ENCODE results near the gene ZNF423.

ZNF423 gene

DNA sequence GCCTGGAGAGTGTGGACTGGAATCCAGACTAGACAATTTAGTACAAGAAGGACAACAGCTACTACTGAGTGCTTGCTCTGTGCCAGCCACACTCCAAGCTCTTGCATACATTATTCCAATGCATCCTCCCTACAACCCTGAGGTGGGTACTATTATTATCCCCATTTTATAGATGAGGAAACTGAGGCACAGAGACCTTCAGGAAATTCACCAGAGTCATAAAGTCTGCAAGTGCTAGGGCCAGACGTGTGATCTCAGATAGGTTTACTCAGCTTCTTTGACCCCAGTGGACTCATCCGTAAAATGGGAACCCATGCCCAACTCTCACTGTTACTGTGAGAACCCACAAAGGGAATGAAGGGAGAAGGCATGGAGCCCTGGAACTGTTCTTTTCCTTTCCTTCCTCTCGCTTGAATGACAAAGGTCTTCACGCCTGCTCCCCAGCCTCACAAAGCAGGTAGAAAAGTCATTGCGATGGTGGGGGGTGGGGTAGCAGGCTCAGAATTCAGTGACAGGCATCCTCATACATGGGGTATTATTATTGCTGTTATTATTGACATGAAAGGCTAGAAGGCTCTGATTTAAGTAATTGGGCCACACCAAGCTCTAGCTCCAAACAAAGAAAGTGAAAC, 160.0 kb downstream of the ZNF423 start:
- TF ChIP-seq, protein P1, sequence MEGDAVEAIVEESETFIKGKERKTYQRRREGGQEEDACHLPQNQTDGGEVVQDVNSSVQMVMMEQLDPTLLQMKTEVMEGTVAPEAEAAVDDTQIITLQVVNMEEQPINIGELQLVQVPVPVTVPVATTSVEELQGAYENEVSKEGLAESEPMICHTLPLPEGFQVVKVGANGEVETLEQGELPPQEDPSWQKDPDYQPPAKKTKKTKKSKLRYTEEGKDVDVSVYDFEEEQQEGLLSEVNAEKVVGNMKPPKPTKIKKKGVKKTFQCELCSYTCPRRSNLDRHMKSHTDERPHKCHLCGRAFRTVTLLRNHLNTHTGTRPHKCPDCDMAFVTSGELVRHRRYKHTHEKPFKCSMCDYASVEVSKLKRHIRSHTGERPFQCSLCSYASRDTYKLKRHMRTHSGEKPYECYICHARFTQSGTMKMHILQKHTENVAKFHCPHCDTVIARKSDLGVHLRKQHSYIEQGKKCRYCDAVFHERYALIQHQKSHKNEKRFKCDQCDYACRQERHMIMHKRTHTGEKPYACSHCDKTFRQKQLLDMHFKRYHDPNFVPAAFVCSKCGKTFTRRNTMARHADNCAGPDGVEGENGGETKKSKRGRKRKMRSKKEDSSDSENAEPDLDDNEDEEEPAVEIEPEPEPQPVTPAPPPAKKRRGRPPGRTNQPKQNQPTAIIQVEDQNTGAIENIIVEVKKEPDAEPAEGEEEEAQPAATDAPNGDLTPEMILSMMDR (IDR thresholded peaks at IDR 0.05; ENCODE audit: insufficient read depth, missing control alignments), result no peak
- DNase-seq (ENCODE audit: insufficient read length, low spot score), result no peak
- no peak for FAIRE-seq

DNA sequence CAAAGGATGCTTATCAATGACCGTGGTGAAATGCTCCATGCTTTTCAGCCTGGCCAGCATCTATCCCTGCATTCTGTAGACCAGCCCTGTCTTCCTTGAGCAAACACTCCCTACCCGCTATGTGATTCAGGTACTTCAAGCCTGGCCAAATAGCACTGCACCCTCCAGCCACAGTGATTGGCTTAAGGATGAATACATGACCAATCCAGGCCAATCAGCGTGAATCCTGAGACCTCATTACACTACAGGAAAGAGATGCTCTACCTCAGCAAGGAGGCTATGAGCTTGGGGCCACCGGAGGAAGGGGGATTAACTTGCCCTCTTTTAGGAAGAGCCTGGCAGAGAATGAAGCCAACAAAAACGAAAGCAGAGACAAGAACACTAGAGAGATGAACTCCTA, 162.5 kb downstream of the ZNF423 start:
- DNase-seq (ENCODE audit: insufficient read length, low spot score), result no peak
- TF ChIP-seq, protein P1 (IDR thresholded peaks at IDR 0.05; ENCODE audit: insufficient read depth, missing control alignments), result no peak
- no peak for FAIRE-seq

DNA sequence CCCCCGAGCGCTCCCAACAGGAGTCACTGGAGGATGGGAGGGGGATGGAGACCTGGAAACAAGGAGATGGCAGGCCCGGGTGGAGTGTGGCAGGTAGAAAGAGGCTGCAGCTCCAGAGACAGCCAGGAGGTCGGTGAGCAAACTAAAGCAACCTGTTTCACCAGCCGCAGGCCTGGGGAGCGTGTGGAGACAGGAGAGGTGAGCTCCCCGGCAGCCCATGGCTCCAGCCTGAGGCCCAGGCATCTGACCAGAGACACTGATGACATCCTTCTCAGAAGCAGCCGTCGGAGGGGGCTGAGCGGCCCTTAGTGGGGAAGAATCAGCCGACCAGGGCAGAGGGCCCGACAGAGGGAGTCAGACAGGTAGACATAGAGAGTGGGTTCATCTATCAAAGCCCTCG, 165.1 kb downstream of the ZNF423 start:
- TF ChIP-seq, protein P1 (IDR thresholded peaks at IDR 0.05; ENCODE audit: insufficient read depth, missing control alignments), result no peak
- DNase-seq (ENCODE audit: insufficient read length, low spot score) (no peak), FAIRE-seq (no peak)

DNA sequence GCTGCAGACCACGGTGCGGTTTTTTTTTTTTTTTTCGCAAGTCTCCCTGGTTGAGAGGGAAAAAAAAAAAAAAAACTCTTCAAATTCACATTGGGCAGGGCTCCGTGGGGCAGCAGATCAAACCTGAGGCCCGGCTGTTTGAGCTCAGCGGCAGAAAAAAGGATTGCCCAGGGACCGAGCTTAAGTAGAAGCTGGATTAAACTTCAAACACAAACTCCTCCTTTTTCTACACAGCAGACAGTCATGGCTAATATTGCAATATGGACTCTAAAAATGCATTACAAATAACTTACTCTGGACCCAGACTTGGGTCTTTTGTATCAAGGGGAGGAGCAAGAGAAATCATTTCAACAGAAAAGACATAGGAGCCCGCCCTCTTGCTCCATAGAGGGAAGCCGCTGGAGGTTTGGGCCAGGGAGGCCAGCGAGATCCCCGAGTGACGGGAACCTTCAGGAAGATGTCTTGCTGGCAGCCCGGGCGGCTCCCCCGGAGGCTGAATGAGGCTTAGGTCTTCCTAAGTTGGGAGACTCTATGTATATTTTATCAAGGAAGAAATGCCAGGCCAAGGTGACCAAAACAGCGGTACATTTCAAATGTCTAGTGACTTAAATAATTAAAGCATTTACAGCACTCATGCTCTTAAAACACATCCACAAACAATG, 167.7 kb downstream of the ZNF423 start:
- DNase-seq (ENCODE audit: insufficient read length, low spot score) (no peak), FAIRE-seq (no peak)
- TF ChIP-seq, protein P1 (IDR thresholded peaks at IDR 0.05; ENCODE audit: insufficient read depth, missing control alignments), result no peak

DNA sequence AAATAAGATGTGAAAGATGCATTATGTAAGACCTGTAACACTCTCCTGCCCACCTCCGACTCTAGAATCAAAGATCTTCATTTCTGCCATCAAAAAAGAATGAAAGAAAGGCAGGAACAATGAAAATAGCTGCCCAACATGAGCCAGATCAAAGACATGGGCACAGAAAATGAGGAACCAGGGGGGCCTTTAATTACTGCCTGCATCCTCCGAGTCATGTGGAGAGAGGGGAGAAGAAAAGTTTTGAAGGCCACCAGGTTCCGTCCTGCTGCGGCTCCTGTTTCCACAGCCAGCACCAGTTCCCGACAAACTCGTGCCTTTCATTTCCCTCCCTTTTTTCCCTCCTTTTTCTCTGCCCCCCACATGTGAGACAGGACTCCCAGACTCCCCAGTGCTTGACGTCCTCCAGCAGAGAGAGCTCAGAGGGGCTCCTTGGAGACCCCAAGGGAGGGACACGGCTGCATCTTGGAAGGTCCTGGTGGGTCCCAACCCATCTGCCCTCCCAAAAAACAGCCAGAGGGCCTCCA, 168.4 kb downstream of the ZNF423 start:
- no peak for FAIRE-seq
- DNase-seq (ENCODE audit: insufficient read length, low spot score), result no peak
- TF ChIP-seq, protein P1 (IDR thresholded peaks at IDR 0.05; ENCODE audit: insufficient read depth, missing control alignments), result no peak

DNA sequence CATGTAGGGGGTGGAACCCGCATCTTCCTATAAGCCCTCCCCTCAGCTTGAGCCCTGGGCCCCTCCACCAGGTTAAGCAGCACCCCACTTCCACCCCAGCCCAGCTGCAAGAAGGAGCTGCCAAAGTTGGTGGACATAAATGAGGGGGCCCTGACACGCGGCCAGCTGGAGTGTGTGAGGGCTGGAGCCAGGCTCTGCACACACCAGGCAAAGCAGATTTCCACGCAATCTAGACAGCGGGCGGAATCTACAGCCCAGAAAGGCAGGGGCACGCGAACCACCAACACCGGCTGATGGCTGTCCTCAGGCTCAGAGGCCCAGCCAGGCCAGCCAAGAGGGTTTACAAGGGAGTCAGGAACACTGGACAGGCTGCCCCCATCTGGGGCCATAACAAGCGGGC, 171.2 kb downstream of the ZNF423 start:
- FAIRE-seq, result no peak
- DNase-seq (ENCODE audit: insufficient read length, low spot score), result no peak
- TF ChIP-seq, protein P1 (IDR thresholded peaks at IDR 0.05; ENCODE audit: insufficient read depth, missing control alignments), result no peak

DNA sequence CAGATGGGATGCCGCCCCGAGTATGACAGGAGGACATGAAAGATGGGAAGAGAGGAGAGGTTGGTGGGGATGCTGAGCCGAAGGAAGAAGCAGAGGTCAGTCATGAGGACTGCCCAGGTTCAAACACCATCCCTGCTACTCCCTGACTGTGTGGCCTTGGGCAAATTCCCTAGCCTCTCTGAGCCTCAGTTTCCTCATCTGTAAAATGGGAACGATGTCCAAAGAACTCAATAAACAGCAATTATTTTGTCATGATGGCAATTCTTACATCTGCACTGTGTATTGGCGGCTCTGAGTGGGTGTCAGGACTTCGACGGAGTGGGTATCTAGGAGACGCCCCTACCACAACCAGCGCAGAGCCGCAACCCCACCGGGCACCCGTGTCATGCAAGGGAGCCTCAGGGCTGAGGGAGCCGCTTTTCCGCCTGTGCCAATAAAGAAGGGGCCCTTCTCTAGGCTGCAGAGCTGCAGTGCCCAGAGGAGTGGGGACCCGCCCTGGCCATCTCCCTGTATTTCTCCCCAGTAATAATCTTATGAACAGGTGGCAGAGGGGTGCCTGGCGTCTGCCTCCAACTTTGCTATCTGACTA, 173.2 kb downstream of the ZNF423 start:
- DNase-seq (ENCODE audit: insufficient read length, low spot score), result no peak
- no peak for FAIRE-seq
- TF ChIP-seq, protein P1 (IDR thresholded peaks at IDR 0.05; ENCODE audit: insufficient read depth, missing control alignments), result no peak
